Peyer's patch (tissue), 4 donors: Measurements from ENCODE around the gene CD8A. TPM values are rescaled to one million over a fixed set of nuclear protein-coding genes. Genes with fewer than 3 reads are reported as not detected.
A peak's percentile ranks its signal among the peaks of the same experiment; 100 is the strongest.

Experiments used
- DNase-seq, 3 donors: peaks; one replicate each; pipeline ENCODE4 v3.0.0-alpha.2; 2017 to 2019
- H3K27ac ChIP-seq, 4 donors: fragments of 200-600 bp; sonication (generic); one replicate each; pipeline ENCODE4 v1.5.1; 2016 to 2019
- H3K27me3 ChIP-seq, 2 donors: fragments of 200-600 bp; sonication (generic); one replicate each; pipeline ENCODE4 v1.5.1; 2019
- H3K36me3 ChIP-seq, 3 donors: fragments of 200-600 bp; sonication (generic); one replicate each; pipeline ENCODE4 v1.5.1; 2016 to 2019
- H3K4me1 ChIP-seq, 4 donors: fragments of 200-600 bp; sonication (generic); one replicate each; pipeline ENCODE4 v1.5.1; 2016 to 2019
- H3K4me3 ChIP-seq, 4 donors: fragments of 200-600 bp; sonication (generic); 1 replicate in 3 of 4; 2 replicates in 1 of 4; pipeline ENCODE4 v1.5.1; 2016 to 2019; ENCODE audit warnings: mild to moderate bottlenecking in 1 of 4
- H3K9me3 ChIP-seq, 4 donors: fragments of 200-600 bp; sonication (generic); one replicate each; pipeline ENCODE4 v1.5.1; 2016 to 2019; ENCODE audit warnings: mild to moderate bottlenecking in 1 of 4
- POLR2A ChIP-seq, 2 donors: fragments of 450-650 bp; IDR thresholded peaks; one replicate each; pipeline ENCODE4 v1.5.1; 2017; ENCODE audit warnings: antibody characterized with exemption in 2 of 2, mild to moderate bottlenecking in 2 of 2, moderate library complexity in 2 of 2
- total RNA-seq, 4 donors: library from RNA; depleted of rRNA; stranded (reverse); fragments of >200 nt; gene quantifications; one replicate each; pipeline ENCODE4 v1.1.0, GENCODE V29; 2016
- TF ChIP-seq, protein P1 (sequence below), 6 experiments: fragments of 450-650 bp in 4 of 6; fragments of 200-600 bp in 2 of 6; sonication (generic) in 1 of 6; IDR thresholded peaks; one replicate each; pipeline ENCODE4 v1.5.1; 2017 to 2019; ENCODE audit warnings: antibody characterized with exemption in 6 of 6, mild to moderate bottlenecking in 3 of 6, moderate library complexity in 1 of 6

The CD8A gene
- total RNA-seq, 4 donors from 2014 or later: 3.4 to 8.9 (median 4.8) TPM

DNA sequence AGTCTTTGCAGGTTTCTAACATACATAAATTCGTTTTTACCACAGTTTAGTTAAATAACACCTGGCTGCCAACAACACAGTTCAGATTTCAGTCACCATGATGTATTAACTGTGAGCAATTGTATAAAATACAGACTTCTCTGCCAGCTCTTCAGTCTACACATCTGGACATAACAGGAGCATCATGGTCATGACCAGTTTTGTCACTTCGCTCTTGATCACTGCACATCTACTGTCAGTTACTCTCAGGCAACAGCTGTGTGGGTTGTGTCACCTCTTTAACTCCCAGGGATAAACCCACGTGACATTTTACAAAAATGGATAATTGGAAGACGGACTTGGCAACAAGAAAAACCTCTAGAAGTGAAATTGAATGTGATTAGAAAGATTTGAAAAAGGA lies 30.3 kb downstream of the CD8A start:
- DNase-seq: no peak
- TF ChIP-seq POLR2A (IDR thresholded peaks at IDR 0.05): no peak
- TF ChIP-seq, protein P1, sequence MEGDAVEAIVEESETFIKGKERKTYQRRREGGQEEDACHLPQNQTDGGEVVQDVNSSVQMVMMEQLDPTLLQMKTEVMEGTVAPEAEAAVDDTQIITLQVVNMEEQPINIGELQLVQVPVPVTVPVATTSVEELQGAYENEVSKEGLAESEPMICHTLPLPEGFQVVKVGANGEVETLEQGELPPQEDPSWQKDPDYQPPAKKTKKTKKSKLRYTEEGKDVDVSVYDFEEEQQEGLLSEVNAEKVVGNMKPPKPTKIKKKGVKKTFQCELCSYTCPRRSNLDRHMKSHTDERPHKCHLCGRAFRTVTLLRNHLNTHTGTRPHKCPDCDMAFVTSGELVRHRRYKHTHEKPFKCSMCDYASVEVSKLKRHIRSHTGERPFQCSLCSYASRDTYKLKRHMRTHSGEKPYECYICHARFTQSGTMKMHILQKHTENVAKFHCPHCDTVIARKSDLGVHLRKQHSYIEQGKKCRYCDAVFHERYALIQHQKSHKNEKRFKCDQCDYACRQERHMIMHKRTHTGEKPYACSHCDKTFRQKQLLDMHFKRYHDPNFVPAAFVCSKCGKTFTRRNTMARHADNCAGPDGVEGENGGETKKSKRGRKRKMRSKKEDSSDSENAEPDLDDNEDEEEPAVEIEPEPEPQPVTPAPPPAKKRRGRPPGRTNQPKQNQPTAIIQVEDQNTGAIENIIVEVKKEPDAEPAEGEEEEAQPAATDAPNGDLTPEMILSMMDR (IDR thresholded peaks at IDR 0.05): no peak
- peaks cover 0 to 16% (median 0%) of the 10 kb centered on the region in 3 donors for H3K36me3 ChIP-seq
- no peak overlapping the region for H3K4me3 ChIP-seq
- H3K9me3 ChIP-seq: no peaks in the 10 kb centered on the region
- H3K27me3 ChIP-seq: no peaks in the 10 kb centered on the region
- peaks cover 0 to 8% (median 0%) of the 10 kb centered on the region in 4 donors for H3K4me1 ChIP-seq
- no peak overlapping the region for H3K27ac ChIP-seq

DNA sequence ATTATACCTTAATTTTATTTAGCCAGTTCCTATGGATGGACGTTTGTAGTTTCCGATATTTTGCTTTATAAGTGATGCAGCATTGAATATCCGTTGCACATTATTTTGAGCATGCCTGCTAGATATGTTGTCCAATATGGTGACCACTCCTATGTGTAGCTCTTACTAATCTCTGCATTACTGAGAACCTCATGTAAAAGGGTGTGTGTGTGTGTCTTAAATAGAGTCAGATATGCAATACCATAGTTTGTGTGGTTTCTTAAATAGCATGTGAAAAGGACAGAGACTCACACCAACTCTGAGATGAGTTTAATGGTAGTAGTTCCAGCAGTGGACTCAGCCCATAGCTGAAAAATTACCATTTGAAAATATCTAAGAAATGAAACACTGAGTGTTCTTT lies 32.3 kb downstream of the CD8A start:
- H3K4me1 ChIP-seq: no peaks in the 10 kb centered on the region
- H3K4me3 ChIP-seq: no peak overlapping the region
- TF ChIP-seq, protein P1 (IDR thresholded peaks at IDR 0.05): no peak
- TF ChIP-seq POLR2A (IDR thresholded peaks at IDR 0.05): no peak
- no peaks in the 10 kb centered on the region for H3K27me3 ChIP-seq
- DNase-seq: no peak
- no peaks in the 10 kb centered on the region for H3K9me3 ChIP-seq
- peaks cover 0 to 32% (median 0%) of the 10 kb centered on the region in 3 donors for H3K36me3 ChIP-seq
- H3K27ac ChIP-seq: no peak overlapping the region

DNA sequence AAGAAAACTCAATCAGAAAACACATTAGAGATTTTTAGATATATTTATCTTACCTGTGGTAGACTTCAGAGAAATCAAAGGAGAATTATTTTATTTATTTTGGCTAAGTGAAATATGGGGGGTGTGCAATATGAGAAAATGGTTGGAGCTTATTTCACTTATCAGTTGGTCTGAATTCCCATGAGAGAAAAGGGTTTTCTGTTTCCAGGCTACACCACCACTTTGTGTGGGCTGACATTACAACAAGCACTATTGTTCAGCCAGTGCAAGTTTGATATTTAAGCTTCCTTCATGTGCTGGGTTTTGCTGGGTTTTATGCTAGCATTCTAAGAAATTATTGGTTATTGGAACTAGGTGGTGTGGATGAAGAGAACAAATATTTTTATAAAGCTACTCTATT lies 37.1 kb downstream of the CD8A start:
- Histone ChIP-seq H3K4me1 (no peaks in the 10 kb centered on the region), H3K27me3 (no peaks in the 10 kb centered on the region), H3K27ac (no peak overlapping the region), H3K36me3 (peaks cover 0 to 56% (median 0%) of the 10 kb centered on the region in 3 donors), H3K9me3 (peaks cover 0 to 7% (median 0%) of the 10 kb centered on the region in 4 donors), H3K4me3 (no peak overlapping the region)
- TF ChIP-seq, protein P1 (IDR thresholded peaks at IDR 0.05): no peak
- TF ChIP-seq POLR2A (IDR thresholded peaks at IDR 0.05): no peak
- no peak for DNase-seq

DNA sequence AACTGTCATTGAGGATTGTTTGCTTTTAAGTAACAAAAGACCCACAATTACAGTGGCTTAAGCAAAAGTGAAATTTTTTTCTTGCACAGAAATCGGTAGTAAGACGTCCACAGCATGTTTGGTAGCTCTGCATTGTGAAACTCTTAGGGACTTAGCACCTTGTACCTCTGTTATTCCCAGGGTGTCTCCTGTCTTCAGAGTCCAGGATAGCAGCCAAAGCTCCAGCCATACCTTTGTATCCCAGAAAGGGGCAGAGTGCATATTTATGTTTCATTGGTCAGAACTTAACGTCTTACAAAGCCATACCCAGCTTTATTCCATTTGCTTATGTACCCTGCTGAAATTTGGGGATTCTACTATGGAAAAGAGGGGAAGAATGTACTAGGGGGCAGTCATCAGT lies 37.8 kb downstream of the CD8A start:
- H3K9me3 ChIP-seq: peaks cover 0 to 7% (median 0%) of the 10 kb centered on the region in 4 donors
- H3K4me1 ChIP-seq: no peaks in the 10 kb centered on the region
- H3K4me3 ChIP-seq: no peak overlapping the region
- TF ChIP-seq POLR2A (IDR thresholded peaks at IDR 0.05): no peak
- TF ChIP-seq, protein P1 (IDR thresholded peaks at IDR 0.05): peak in 3 of 6 experiments; percentile 26 to 51 (median 30)
- no peak overlapping the region for H3K27ac ChIP-seq
- no peak for DNase-seq
- no peaks in the 10 kb centered on the region for H3K27me3 ChIP-seq
- H3K36me3 ChIP-seq: peaks cover 0 to 57% (median 0%) of the 10 kb centered on the region in 3 donors

DNA sequence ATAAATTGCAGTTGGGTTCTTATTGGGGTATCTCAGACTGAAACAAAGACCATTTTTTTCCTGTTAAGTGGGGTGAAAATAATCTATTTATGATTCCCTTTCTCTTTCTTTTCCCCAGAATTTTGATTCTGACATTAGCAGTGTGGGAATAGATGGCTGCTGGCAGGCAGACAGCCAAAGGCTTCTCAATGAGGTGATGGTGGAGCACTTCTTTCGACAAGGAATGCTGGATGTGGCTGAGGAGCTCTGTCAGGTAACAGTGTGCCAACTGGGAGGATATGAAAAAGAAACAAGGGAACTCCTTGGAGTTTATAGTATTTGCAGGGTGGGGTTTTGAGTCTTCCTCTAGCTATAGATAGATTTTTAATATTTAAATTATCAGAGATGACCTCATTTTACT lies 38.9 kb downstream of the CD8A start:
- Histone ChIP-seq H3K36me3 (peaks cover 0 to 56% (median 0%) of the 10 kb centered on the region in 3 donors), H3K4me1 (peaks cover 0 to 2% (median 0%) of the 10 kb centered on the region in 4 donors), H3K9me3 (peaks cover 0 to 7% (median 0%) of the 10 kb centered on the region in 4 donors), H3K27me3 (no peaks in the 10 kb centered on the region), H3K4me3 (no peak overlapping the region), H3K27ac (no peak overlapping the region)
- DNase-seq: no peak
- TF ChIP-seq, protein P1 (IDR thresholded peaks at IDR 0.05): no peak
- no peak for TF ChIP-seq POLR2A (IDR thresholded peaks at IDR 0.05)
